K562 (cell line): Measurements from ENCODE around the gene KNCN.

Experiments used
- CBFA2T3 ChIP-seq: fragments of 450-650 bp; IDR thresholded peaks from 2 replicates; pipeline ENCODE4 v1.6.1; 2017
- EZH2 ChIP-seq: IDR thresholded peaks from 2 replicates; pipeline ENCODE4 v1.6.1; 2012; ENCODE audit warnings: low read depth, mild to moderate bottlenecking, inconsistent platforms, low read length, borderline replicate concordance
- JUN ChIP-seq, 2 experiments: sonication (generic) in 1 of 2; formaldehyde crosslinking in 1 of 2; IDR thresholded peaks; 2 replicates each; pipeline versions ENCODE4 v1.6.1 to v1.8.0; 2012 to 2022; ENCODE audit warnings: borderline replicate concordance in 2 of 2, mild to moderate bottlenecking in 2 of 2, improper control_type of control experiment in 1 of 2, low read depth in 1 of 2, low read length in 1 of 2, missing genetic modification reagents in 1 of 2
- KLF13 ChIP-seq: fragments of 450-650 bp; IDR thresholded peaks from 2 replicates; pipeline ENCODE4 v1.6.1; 2016; ENCODE audit warnings: missing genetic modification characterization, low read depth, mild to moderate bottlenecking, missing compliant biosample characterization, moderate library complexity, borderline replicate concordance
- NFYB ChIP-seq: IDR thresholded peaks from 2 replicates; pipeline ENCODE4 v1.6.1; 2011; ENCODE audit warnings: mild to moderate bottlenecking, moderate library complexity; ENCODE audit not compliant: insufficient read length; ENCODE audit errors: extremely low read depth
- POLR2AphosphoS5 ChIP-seq: IDR thresholded peaks from 2 replicates; pipeline ENCODE4 v1.6.1; 2011; ENCODE audit warnings: mild to moderate bottlenecking, low read depth, low read length, moderate library complexity; ENCODE audit not compliant: control insufficient read depth, insufficient read depth
- ZNF121 ChIP-seq: sonication (generic); formaldehyde crosslinking; conservative IDR thresholded peaks from 2 replicates; pipeline ENCODE4 v1.8.0; 2022; ENCODE audit warnings: missing genetic modification reagents

- TF ChIP-seq NFYB (no peak), EZH2 (no peak), CBFA2T3 (no peak), JUN (IDR thresholded peaks at IDR 0.05; ENCODE audit: borderline replicate concordance, low read depth, low read length) (no peak), JUN (CRISPR knock-in tag; IDR thresholded peaks at IDR 0.05; ENCODE audit: borderline replicate concordance) (no peak), POLR2AphosphoS5 (no peak), KLF13 (tag) (no peak), ZNF121 (CRISPR knock-in tag) (no peak)
These were observed 28.5 kb downstream of the KNCN start for GRCh38 chr1:46522969-46523320.
